Right cardiac atrium (tissue), 5 donors: ENCODE measurements around the gene SMARCA1. TPM values are rescaled to one million over a fixed set of nuclear protein-coding genes. Genes with fewer than 3 reads are reported as not detected.

ENCODE experiments used
- ATAC-seq, 2 donors: fragments of 200-7000 bp; cut with Tn5 transposase; one replicate each; pipeline versions ENCODE4 v1.8.0 to v1.9.1; 2020; ENCODE audit warnings: moderate library complexity in 2 of 2, mild to moderate bottlenecking in 1 of 2
- DNase-seq, 3 donors: peaks; one replicate each; pipeline ENCODE4 v3.0.0-alpha.2; 2020
- H3K27ac ChIP-seq: one replicate; pipeline ENCODE4 v1.5.1; 2013; ENCODE audit warnings: mild to moderate bottlenecking, low read length, control low read depth, moderate library complexity
- H3K27me3 ChIP-seq: one replicate; pipeline ENCODE4 v1.6.1; 2013; ENCODE audit not compliant: control insufficient read depth, insufficient read depth
- H3K4me1 ChIP-seq: one replicate; pipeline ENCODE4 v1.6.1; 2013; ENCODE audit warnings: low read length; ENCODE audit not compliant: control insufficient read depth, insufficient read depth
- H3K4me3 ChIP-seq: one replicate; pipeline ENCODE4 v1.5.1; 2013; ENCODE audit warnings: low read length, control low read depth
- H3K9me3 ChIP-seq: one replicate; pipeline ENCODE4 v1.6.1; 2013; ENCODE audit warnings: low read length; ENCODE audit not compliant: control insufficient read depth
- WGBS: extraction: QIAGEN DNeasy Blood & Tissue Kit; methylation state at CpG from one replicate; pipeline ENCODE4 v1.1.7; 2013; 5-methylcytosine and 5-hydroxymethylcytosine counted together
- intact Hi-C, 4 donors: fragments of 100-400 bp; cut with DNase I; formaldehyde crosslinking; loops; one replicate each; pipeline versions ENCODE4 v1.11.0 to v1.14.0; 2022 to 2023
- polyA plus RNA-seq: library from polyadenylated mRNA; stranded (reverse); fragments of 200-250 nt; gene quantifications from one replicate; pipeline ENCODE4 v1.2.3, GENCODE V29; 2013
- total RNA-seq, 4 donors: library from RNA; stranded (reverse); fragmentation: NEBNext Ultra II Directional; extraction: Animal tissue kit (Norgen Biotek cat#: 25700); gene quantifications; one replicate each; pipeline ENCODE4 v1.2.1, GENCODE V29; 2021
- donor health status: healthy with polysubstance abuse.
- donor health status: DM: no; HTN: yes; CAD: no.
- donor health status: DM: no; HTN: no; CAD: no.
- donor health status: DM: no; HTN: yes; CAD: no; lungs with severe emphysema.
- donor health status: DM: yes; HTN: yes; CAD: no.

The SMARCA1 gene
- total and polyA plus RNA-seq, 5 donors: 20.0 to 41.5 (median 39.5) TPM

GRCh38 chrX:129450123-129450522, 73.2 kb downstream of the SMARCA1 start:
- no peak for ATAC-seq
- Histone ChIP-seq H3K27me3 (no peaks in the 10 kb centered on the region), H3K4me3 (no peak overlapping the region), H3K9me3 (no peaks in the 10 kb centered on the region), H3K4me1 (no peaks in the 10 kb centered on the region), H3K27ac (no peak overlapping the region)
- intact Hi-C loops: no loop called here
- no peak for DNase-seq
- 97% methylated on average over 4 of the region's 4 CpGs for WGBS

DNA sequence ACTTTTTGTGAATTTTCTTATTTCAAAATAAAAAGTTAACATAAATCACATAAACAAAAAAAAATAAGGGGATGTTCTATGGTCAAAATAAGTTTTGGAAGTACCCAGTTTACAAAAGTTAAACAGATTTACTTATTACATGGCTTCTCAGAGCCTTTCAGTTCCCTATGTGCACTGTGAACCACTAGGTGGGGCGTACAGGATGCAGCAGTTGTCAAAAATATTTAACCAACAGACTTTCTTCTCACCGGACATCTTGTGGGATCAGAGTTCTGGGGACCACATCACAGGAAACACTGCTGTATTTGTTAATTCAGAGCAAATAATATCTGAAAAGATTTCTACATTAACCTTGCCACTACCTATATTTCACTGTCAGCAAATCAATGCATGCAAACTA, 74.1 kb downstream of the SMARCA1 start:
- Histone ChIP-seq H3K27ac (no peak overlapping the region), H3K27me3 (no peaks in the 10 kb centered on the region), H3K4me3 (no peak overlapping the region), H3K4me1 (no peaks in the 10 kb centered on the region), H3K9me3 (no peaks in the 10 kb centered on the region)
- WGBS: 79% methylated on average over 2 of the region's 2 CpGs
- ATAC-seq (no peak), DNase-seq (no peak)
- intact Hi-C loops: no loop called here

DNA sequence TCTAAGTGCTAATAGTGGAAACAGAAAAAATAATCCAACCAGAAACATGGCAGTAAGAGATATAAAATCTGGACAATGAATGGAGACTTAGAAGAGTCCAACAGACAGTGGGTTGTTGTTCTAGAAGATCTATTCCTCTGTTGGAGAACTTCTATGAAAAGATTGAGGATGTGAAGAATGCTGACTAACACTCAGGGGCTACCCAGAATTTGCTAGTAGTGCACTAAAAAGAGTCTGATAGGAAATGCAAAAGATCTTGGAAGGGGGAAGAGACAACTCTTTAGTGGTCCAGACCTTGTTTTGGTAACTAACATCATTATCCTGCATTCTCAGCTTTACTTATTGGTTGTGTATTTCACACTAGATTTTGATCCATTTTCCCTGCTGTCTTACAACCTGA, 77.9 kb downstream of the SMARCA1 start:
- no peak overlapping the region for H3K27ac ChIP-seq

GRCh38 chrX:129433945-129434344, 89.3 kb downstream of the SMARCA1 start:
- 75% methylated on average over 3 of the region's 3 CpGs for WGBS
- intact Hi-C loops: no loop called here
- no peaks in the 10 kb centered on the region for H3K4me1 ChIP-seq
- no peaks in the 10 kb centered on the region for H3K9me3 ChIP-seq
- no peaks in the 10 kb centered on the region for H3K27me3 ChIP-seq
- DNase-seq: no peak
- no peak for ATAC-seq
- H3K27ac ChIP-seq: no peak overlapping the region
- no peak overlapping the region for H3K4me3 ChIP-seq

More for the DNA sequence above, 77.9 kb downstream of the SMARCA1 start:
- no peak for DNase-seq
- Histone ChIP-seq H3K9me3 (no peaks in the 10 kb centered on the region), H3K4me1 (no peaks in the 10 kb centered on the region), H3K4me3 (no peak overlapping the region), H3K27me3 (no peaks in the 10 kb centered on the region)
- ATAC-seq: no peak
- intact Hi-C loops: no loop called here

GRCh38 chrX:129433461-129433860, 89.8 kb downstream of the SMARCA1 start:
- Histone ChIP-seq H3K27me3 (no peaks in the 10 kb centered on the region), H3K9me3 (no peaks in the 10 kb centered on the region), H3K4me3 (no peak overlapping the region), H3K4me1 (no peaks in the 10 kb centered on the region), H3K27ac (no peak overlapping the region)
- intact Hi-C loops: no loop called here
- DNase-seq (no peak), ATAC-seq (no peak)
- WGBS: 86% methylated on average over 2 of the region's 2 CpGs

- intact Hi-C loops: no loop called here
- Histone ChIP-seq H3K9me3 (no peaks in the 10 kb centered on the region), H3K27ac (no peak overlapping the region), H3K4me3 (no peak overlapping the region), H3K27me3 (no peaks in the 10 kb centered on the region), H3K4me1 (no peaks in the 10 kb centered on the region)
- 100% methylated on average over 1 of the region's 1 CpG for WGBS
- ATAC-seq (no peak), DNase-seq (no peak)
These were observed 96.0 kb downstream of the SMARCA1 start for GRCh38 chrX:129427267-129427666.

GRCh38 chrX:129423191-129423590, 100.1 kb downstream of the SMARCA1 start:
- Histone ChIP-seq H3K27me3 (no peaks in the 10 kb centered on the region), H3K9me3 (no peaks in the 10 kb centered on the region), H3K27ac (no peak overlapping the region), H3K4me3 (no peak overlapping the region), H3K4me1 (no peaks in the 10 kb centered on the region)
- 94% methylated on average over 4 of the region's 4 CpGs for WGBS
- intact Hi-C loops: no loop called here
- no peak for DNase-seq
- no peak for ATAC-seq

DNA sequence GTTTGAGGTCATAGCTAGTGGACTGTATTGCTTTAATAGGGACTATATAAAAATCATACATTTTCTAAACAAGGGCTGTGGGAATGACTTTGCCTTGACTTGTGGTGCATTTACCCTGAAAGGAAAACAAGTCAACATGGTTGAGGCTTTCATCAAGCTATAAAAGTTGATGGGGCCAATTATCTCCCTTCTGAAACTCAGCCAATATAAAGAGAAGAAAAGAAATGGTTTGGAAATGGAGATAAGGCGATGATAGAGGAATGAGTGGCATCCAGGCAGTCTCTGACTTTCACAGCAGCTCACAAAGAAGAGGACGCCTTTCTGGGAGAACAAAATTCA, 118.7 kb downstream of the SMARCA1 start:
- Histone ChIP-seq H3K4me1 (no peaks in the 10 kb centered on the region), H3K27ac (no peak overlapping the region), H3K9me3 (no peaks in the 10 kb centered on the region), H3K4me3 (no peak overlapping the region), H3K27me3 (no peaks in the 10 kb centered on the region)
- no peak for DNase-seq
- intact Hi-C loops: no loop called here
- no peak for ATAC-seq
- WGBS: 42% methylated on average over 2 of the region's 2 CpGs

- Histone ChIP-seq H3K4me3 (no peak overlapping the region), H3K27me3 (no peaks in the 10 kb centered on the region), H3K4me1 (no peaks in the 10 kb centered on the region), H3K27ac (no peak overlapping the region), H3K9me3 (no peaks in the 10 kb centered on the region)
- WGBS: 33% methylated on average over 2 of the region's 2 CpGs
- ATAC-seq: no peak
- DNase-seq: no peak
- intact Hi-C loops: no loop called here
These were observed 119.2 kb downstream of the SMARCA1 start for GRCh38 chrX:129403974-129404669.

Other genes with a start within 250 kb of the SMARCA1 start
- 10 to 100 TPM; 13.0 to 14.3 (median 13.3) TPM for gene OCRL, start 16.8 kb upstream of the SMARCA1 start, total RNA-seq
- 7.0 TPM for gene OCRL, start 16.8 kb upstream of the SMARCA1 start, polyA plus RNA-seq
- 10 to 100 TPM in 1 of 4 donors, 1 to 10 TPM in 3; 4.0 to 10.5 (median 6.4) TPM for gene APLN, start 131.5 kb upstream of the SMARCA1 start, total RNA-seq
- 7.0 TPM for gene APLN, start 131.5 kb upstream of the SMARCA1 start, polyA plus RNA-seq
- gene XPNPEP2, start 215.5 kb upstream of the SMARCA1 start, total RNA-seq: 1 to 10 TPM; 2.4 to 4.1 (median 3.2) TPM
- 1.3 TPM for gene XPNPEP2, start 215.5 kb upstream of the SMARCA1 start, polyA plus RNA-seq